GM23338 (cell line): ENCODE measurements around the gene EPG5. TPM values are rescaled to one million over a fixed set of nuclear protein-coding genes. Genes with fewer than 3 reads are reported as not detected.
"Not testable (repeated sequence)": the region's sequence is repeated elsewhere in the genome, so short reads cannot be mapped to it uniquely, and the experiment has no call there.

Experiments used
- ATAC-seq: fragments of 200-7000 bp; cut with Tn5 transposase; 3 replicates; pipeline ENCODE4 v1.9.1; 2020
- DNase-seq: peaks from one replicate; pipeline ENCODE4 v3.0.0-alpha.2; 2015; ENCODE audit warnings: low spot score
- H2AFZ ChIP-seq: fragments of 200-600 bp; sonication (generic); 2 replicates; pipeline ENCODE4 v1.8.0; 2016; ENCODE audit warnings: antibody characterized with exemption, mild to moderate bottlenecking, moderate library complexity
- H3F3A ChIP-seq: fragments of 200-600 bp; sonication (generic); replicated peaks from 2 replicates; pipeline ENCODE4 v1.8.0; 2017; ENCODE audit warnings: antibody characterized with exemption, mixed run types, low read depth
- H3K27ac ChIP-seq: fragments of 200-600 bp; sonication (generic); 2 replicates; pipeline ENCODE4 v1.6.1; 2016; ENCODE audit warnings: low read depth
- H3K27me3 ChIP-seq: fragments of 200-600 bp; sonication (generic); 2 replicates; pipeline ENCODE4 v1.8.0; 2016; ENCODE audit warnings: mild to moderate bottlenecking, mixed run types, moderate library complexity; ENCODE audit not compliant: insufficient read depth
- H3K36me3 ChIP-seq: fragments of 200-600 bp; sonication (generic); 2 replicates; pipeline ENCODE4 v1.8.0; 2016; ENCODE audit warnings: mild to moderate bottlenecking; ENCODE audit not compliant: insufficient read depth
- H3K4me1 ChIP-seq: fragments of 200-600 bp; sonication (generic); 2 replicates; pipeline ENCODE4 v1.8.0; 2016; ENCODE audit warnings: mild to moderate bottlenecking, moderate library complexity; ENCODE audit not compliant: insufficient read depth
- H3K4me2 ChIP-seq: fragments of 200-600 bp; sonication (generic); 2 replicates; pipeline ENCODE4 v1.7.1; 2017; ENCODE audit warnings: mixed run types
- H3K4me3 ChIP-seq: fragments of 200-600 bp; sonication (generic); 2 replicates; pipeline ENCODE4 v1.6.1; 2016; ENCODE audit warnings: mixed run types
- H3K79me2 ChIP-seq: fragments of 200-600 bp; sonication (generic); replicated peaks from 2 replicates; pipeline ENCODE4 v1.8.0; 2017; ENCODE audit warnings: mild to moderate bottlenecking; ENCODE audit not compliant: insufficient read depth
- H3K9me2 ChIP-seq: fragments of 200-600 bp; sonication (generic); 2 replicates; pipeline ENCODE4 v1.8.0; 2017; ENCODE audit not compliant: insufficient read depth
- H4K20me1 ChIP-seq: fragments of 200-600 bp; sonication (generic); replicated peaks from 2 replicates; pipeline ENCODE4 v1.8.0; 2017; ENCODE audit warnings: mild to moderate bottlenecking; ENCODE audit not compliant: insufficient read depth
- H3K27ac Mint-ChIP-seq: 2 replicates; pipeline ENCODE4 v1.8.0; 2020; ENCODE audit warnings: inconsistent platforms, mild to moderate bottlenecking, moderate library complexity, mixed read lengths
- H3K27me3 Mint-ChIP-seq: 3 replicates; pipeline ENCODE4 v1.8.0; 2022; ENCODE audit warnings: low read depth, mild to moderate bottlenecking, moderate library complexity, mixed read lengths, inconsistent platforms; ENCODE audit not compliant: insufficient read depth, poor library complexity
- H3K36me3 Mint-ChIP-seq: 3 replicates; pipeline ENCODE4 v1.8.0; 2021; ENCODE audit warnings: low read depth, mild to moderate bottlenecking, inconsistent platforms, moderate library complexity, mixed read lengths
- H3K4me1 Mint-ChIP-seq: 3 replicates; pipeline ENCODE4 v1.8.0; 2020; ENCODE audit warnings: mild to moderate bottlenecking, inconsistent platforms, mixed read lengths
- H3K4me3 Mint-ChIP-seq: 3 replicates; pipeline ENCODE4 v1.8.0; 2021; ENCODE audit warnings: moderate library complexity, mild to moderate bottlenecking, inconsistent platforms, mixed read lengths
- H3K9me3 Mint-ChIP-seq: 3 replicates; pipeline ENCODE4 v1.8.0; 2020; ENCODE audit warnings: moderate library complexity, mild to moderate bottlenecking, inconsistent platforms, mixed read lengths
- EZH2 ChIP-seq: fragments of 200-600 bp; sonication (generic); IDR thresholded peaks from one replicate; pipeline ENCODE4 v1.8.0; 2017; ENCODE audit warnings: antibody characterized with exemption, mild to moderate bottlenecking, low read depth; ENCODE audit not compliant: unreplicated experiment
- NANOG ChIP-seq: IDR thresholded peaks from 2 replicates; pipeline ENCODE4 v1.6.1; 2016; ENCODE audit warnings: antibody characterized with exemption, borderline replicate concordance
- POLR2AphosphoS5 ChIP-seq: IDR thresholded peaks from 2 replicates; pipeline ENCODE4 v1.6.1; 2016; ENCODE audit warnings: antibody characterized with exemption, low read depth
- STAT1 ChIP-seq: IDR thresholded peaks from one replicate; pipeline ENCODE4 v1.6.1; 2016; ENCODE audit warnings: antibody characterized with exemption; ENCODE audit not compliant: unreplicated experiment
- ZNF331 ChIP-seq: fragments of 250-450 bp; sonication (Bioruptor Pico); IDR thresholded peaks from 2 replicates; pipeline ENCODE4 v1.5.0; 2020; ENCODE audit warnings: low read depth, mild to moderate bottlenecking, moderate library complexity
- ZNF462 ChIP-seq: fragments of 250-450 bp; sonication (Bioruptor Pico); IDR thresholded peaks from 2 replicates; pipeline ENCODE4 v1.5.0; 2020; ENCODE audit warnings: mild to moderate bottlenecking, moderate library complexity
- polyA plus RNA-seq: library from polyadenylated mRNA; unstranded; fragments of >200 nt; fragmentation: Nextera tagmentation; extraction: Ambion mirVana; gene quantifications from 2 replicates; pipeline ENCODE4 v1.2.1, GENCODE V29; 2016
- total RNA-seq: library from RNA; depleted of rRNA; stranded (reverse); fragments of >200 nt; shearing (Covaris generic); gene quantifications from 2 replicates; pipeline ENCODE4 v1.2.3, GENCODE V29; 2014
- TF ChIP-seq, protein P1 (sequence below): IDR thresholded peaks from one replicate; pipeline ENCODE4 v1.6.1; 2018; ENCODE audit warnings: antibody characterized with exemption; ENCODE audit not compliant: unreplicated experiment

EPG5 gene
- total and polyA plus RNA-seq, 2 experiments from 2014 or later, result 4.1 to 29.2 TPM

- H3K4me2 ChIP-seq, result no peak overlapping the region
- H3K4me1 ChIP-seq, result no peaks in the 10 kb centered on the region
- TF ChIP-seq EZH2, result no peak
- TF ChIP-seq ZNF331 (CRISPR knock-in tag), result no peak
- TF ChIP-seq NANOG, result no peak
- TF ChIP-seq, protein P1, sequence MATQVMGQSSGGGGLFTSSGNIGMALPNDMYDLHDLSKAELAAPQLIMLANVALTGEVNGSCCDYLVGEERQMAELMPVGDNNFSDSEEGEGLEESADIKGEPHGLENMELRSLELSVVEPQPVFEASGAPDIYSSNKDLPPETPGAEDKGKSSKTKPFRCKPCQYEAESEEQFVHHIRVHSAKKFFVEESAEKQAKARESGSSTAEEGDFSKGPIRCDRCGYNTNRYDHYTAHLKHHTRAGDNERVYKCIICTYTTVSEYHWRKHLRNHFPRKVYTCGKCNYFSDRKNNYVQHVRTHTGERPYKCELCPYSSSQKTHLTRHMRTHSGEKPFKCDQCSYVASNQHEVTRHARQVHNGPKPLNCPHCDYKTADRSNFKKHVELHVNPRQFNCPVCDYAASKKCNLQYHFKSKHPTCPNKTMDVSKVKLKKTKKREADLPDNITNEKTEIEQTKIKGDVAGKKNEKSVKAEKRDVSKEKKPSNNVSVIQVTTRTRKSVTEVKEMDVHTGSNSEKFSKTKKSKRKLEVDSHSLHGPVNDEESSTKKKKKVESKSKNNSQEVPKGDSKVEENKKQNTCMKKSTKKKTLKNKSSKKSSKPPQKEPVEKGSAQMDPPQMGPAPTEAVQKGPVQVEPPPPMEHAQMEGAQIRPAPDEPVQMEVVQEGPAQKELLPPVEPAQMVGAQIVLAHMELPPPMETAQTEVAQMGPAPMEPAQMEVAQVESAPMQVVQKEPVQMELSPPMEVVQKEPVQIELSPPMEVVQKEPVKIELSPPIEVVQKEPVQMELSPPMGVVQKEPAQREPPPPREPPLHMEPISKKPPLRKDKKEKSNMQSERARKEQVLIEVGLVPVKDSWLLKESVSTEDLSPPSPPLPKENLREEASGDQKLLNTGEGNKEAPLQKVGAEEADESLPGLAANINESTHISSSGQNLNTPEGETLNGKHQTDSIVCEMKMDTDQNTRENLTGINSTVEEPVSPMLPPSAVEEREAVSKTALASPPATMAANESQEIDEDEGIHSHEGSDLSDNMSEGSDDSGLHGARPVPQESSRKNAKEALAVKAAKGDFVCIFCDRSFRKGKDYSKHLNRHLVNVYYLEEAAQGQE, result no peak
- Mint-ChIP-seq H3K36me3 (no peaks in the 10 kb centered on the region; the same call in 2 of the 3 replicates), H3K4me1 (no peaks in the 10 kb centered on the region; the same call in 2 of the 3 replicates), H3K9me3 (no peaks in the 10 kb centered on the region; the same call in 2 of the 3 replicates), H3K27me3 (peaks cover 1% of the 10 kb centered on the region), H3K27ac (no peak overlapping the region), H3K4me3 (no peak overlapping the region)
- peaks cover 52% of the 10 kb centered on the region for H3K79me2 ChIP-seq
- no peak overlapping the region for H3K27ac ChIP-seq
- no peaks in the 10 kb centered on the region for H3F3A ChIP-seq
- no peak overlapping the region for H3K4me3 ChIP-seq
- no peaks in the 10 kb centered on the region; the same call in 1 of the 2 replicates for H4K20me1 ChIP-seq
- H3K36me3 ChIP-seq, result no peaks in the 10 kb centered on the region
- H3K27me3 ChIP-seq, result no peaks in the 10 kb centered on the region
- ATAC-seq (no peak), DNase-seq (no peak)
- no peak overlapping the region for H2AFZ ChIP-seq
- peaks cover 4% of the 10 kb centered on the region; the same call in 1 of the 2 replicates for H3K9me2 ChIP-seq
Observed at GRCh38 chr18:45962461-45962860, 4.7 kb downstream of the EPG5 start.

- not testable (repeated sequence) for H3K27me3 Mint-ChIP-seq, H3K4me3 Mint-ChIP-seq, H3K4me3 ChIP-seq, H3K27ac ChIP-seq, DNase-seq, H3K27ac Mint-ChIP-seq, ATAC-seq, H3F3A ChIP-seq, H2AFZ ChIP-seq, H3K9me2 ChIP-seq, H3K4me1 Mint-ChIP-seq, H3K36me3 ChIP-seq, H3K9me3 Mint-ChIP-seq, H4K20me1 ChIP-seq, H3K27me3 ChIP-seq, H3K36me3 Mint-ChIP-seq, H3K4me1 ChIP-seq, H3K4me2 ChIP-seq
- H3K79me2 ChIP-seq, result peaks cover 29% of the 10 kb centered on the region
Observed at GRCh38 chr18:45959484-45959883, 7.6 kb downstream of the EPG5 start.

- ATAC-seq (no peak), DNase-seq (no peak)
- no peaks in the 10 kb centered on the region for H3K9me2 ChIP-seq
- H3K4me1 Mint-ChIP-seq, result no peaks in the 10 kb centered on the region
- H3K4me1 ChIP-seq, result no peaks in the 10 kb centered on the region
- H4K20me1 ChIP-seq, result peaks cover 4% of the 10 kb centered on the region
- no peak overlapping the region for H2AFZ ChIP-seq
- H3K27ac ChIP-seq, result no peak overlapping the region
- no peaks in the 10 kb centered on the region for H3K9me3 Mint-ChIP-seq
- H3K36me3 ChIP-seq, result no peaks in the 10 kb centered on the region; the same call in 1 of the 2 replicates
- no peak overlapping the region for H3K27ac Mint-ChIP-seq
- H3K4me2 ChIP-seq, result no peak overlapping the region
- H3K36me3 Mint-ChIP-seq, result peaks cover 8% of the 10 kb centered on the region; the same call in 2 of the 3 replicates
- H3K27me3 Mint-ChIP-seq, result no peaks in the 10 kb centered on the region
- H3F3A ChIP-seq, result no peaks in the 10 kb centered on the region
- H3K27me3 ChIP-seq, result no peaks in the 10 kb centered on the region
- no peak overlapping the region for H3K4me3 Mint-ChIP-seq
- peaks cover 21% of the 10 kb centered on the region; the same call in 1 of the 2 replicates for H3K79me2 ChIP-seq
- no peak overlapping the region for H3K4me3 ChIP-seq
- no peak for TF ChIP-seq ZNF462 (CRISPR knock-in tag)
- TF ChIP-seq NANOG, result no peak
- no peak for TF ChIP-seq EZH2
- no peak for TF ChIP-seq POLR2AphosphoS5
- TF ChIP-seq STAT1, result no peak
Observed at GRCh38 chr18:45958730-45959129, 8.4 kb downstream of the EPG5 start.
